ENCODE results near the gene MAST4. TPM values are rescaled to one million over a fixed set of nuclear protein-coding genes. Genes with fewer than 3 reads are reported as not detected.

MAST4 gene
- total and polyA plus RNA-seq, 4 donors: 3.7 to 9.5 (median 6.5) TPM

GRCh38 chr5:66909364-66909763 lies 313.2 kb downstream of the MAST4 start:
- H3K27me3 ChIP-seq (ENCODE audit: control insufficient read depth in 4 of 4, insufficient read depth in 4 of 4, low read length in 3 of 4): no peaks in the 10 kb centered on the region
- WGBS: 81% methylated on average over 3 of the region's 3 CpGs
- H3K27ac ChIP-seq (ENCODE audit: low read depth in 1 of 2, low read length in 2 of 2): no peak overlapping the region
- DNase-seq (ENCODE audit: low spot score): no peak
- TF ChIP-seq ZBTB33 (IDR thresholded peaks at IDR 0.05): no peak
- TF ChIP-seq, protein P1, sequence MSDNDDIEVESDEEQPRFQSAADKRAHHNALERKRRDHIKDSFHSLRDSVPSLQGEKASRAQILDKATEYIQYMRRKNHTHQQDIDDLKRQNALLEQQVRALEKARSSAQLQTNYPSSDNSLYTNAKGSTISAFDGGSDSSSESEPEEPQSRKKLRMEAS (IDR thresholded peaks at IDR 0.05): no peak
- no peak for TF ChIP-seq HNF4A (conservative IDR thresholded peaks at IDR 0.05)
- TF ChIP-seq FOXA1 (IDR thresholded peaks at IDR 0.05): no peak
- TF ChIP-seq CTCF (IDR thresholded peaks at IDR 0.05; ENCODE audit: low read depth, low read length, missing input control): no peak
- TF ChIP-seq TAF1 (conservative IDR thresholded peaks at IDR 0.05): no peak
- TF ChIP-seq RXRA (IDR thresholded peaks at IDR 0.05): no peak
- TF ChIP-seq YY1 (IDR thresholded peaks at IDR 0.05): no peak
- TF ChIP-seq GABPA (IDR thresholded peaks at IDR 0.05 in 1 of 2, conservative IDR thresholded peaks at IDR 0.05 in 1 of 2): no peak
- H3K36me3 ChIP-seq (ENCODE audit: control insufficient read depth in 4 of 4, insufficient read depth in 3 of 4, low read depth in 1 of 4, low read length in 3 of 4): no peaks in the 10 kb centered on the region
- H3K4me1 ChIP-seq (ENCODE audit: control insufficient read depth in 4 of 4, insufficient read depth in 4 of 4, low read length in 3 of 4): no peaks in the 10 kb centered on the region
- no peaks in the 10 kb centered on the region for H3K9me3 ChIP-seq (ENCODE audit: control insufficient read depth in 4 of 4, low read length in 3 of 4)
- H3K4me3 ChIP-seq (ENCODE audit: low read depth in 1 of 3, low read length in 3 of 3): no peak overlapping the region
- H3K9ac ChIP-seq (ENCODE audit: low read depth in 1 of 2, low read length in 2 of 2): no peak overlapping the region

DNA sequence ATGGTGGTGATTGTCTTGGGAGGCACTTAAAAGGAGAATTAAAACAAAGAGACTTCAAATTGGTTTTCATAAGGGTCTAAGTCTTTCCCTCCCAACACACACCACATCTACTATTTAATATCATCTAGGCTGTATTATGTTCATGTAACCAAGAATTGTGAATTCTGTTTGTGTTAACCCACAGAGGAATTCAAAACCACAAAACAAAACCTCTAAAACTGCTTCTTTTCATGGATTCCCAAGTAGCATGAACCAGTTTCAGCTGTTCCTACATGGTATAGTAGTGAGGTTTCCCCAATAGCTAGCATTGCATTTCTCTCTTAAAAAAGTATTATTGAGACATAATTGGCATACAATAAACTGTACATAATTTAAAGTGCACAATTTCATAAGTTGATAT lies 316.6 kb downstream of the MAST4 start:
- no peaks in the 10 kb centered on the region for H3K4me1 ChIP-seq (ENCODE audit: control insufficient read depth in 4 of 4, insufficient read depth in 4 of 4, low read length in 3 of 4)
- no peaks in the 10 kb centered on the region for H3K36me3 ChIP-seq (ENCODE audit: control insufficient read depth in 4 of 4, insufficient read depth in 3 of 4, low read depth in 1 of 4, low read length in 3 of 4)
- H3K27me3 ChIP-seq (ENCODE audit: control insufficient read depth in 4 of 4, insufficient read depth in 4 of 4, low read length in 3 of 4): no peaks in the 10 kb centered on the region
- no peak for DNase-seq (ENCODE audit: low spot score)
- H3K27ac ChIP-seq (ENCODE audit: low read depth in 1 of 2, low read length in 2 of 2): no peak overlapping the region
- H3K9me3 ChIP-seq (ENCODE audit: control insufficient read depth in 4 of 4, low read length in 3 of 4): no peaks in the 10 kb centered on the region
- H3K9ac ChIP-seq (ENCODE audit: low read depth in 1 of 2, low read length in 2 of 2): no peak overlapping the region
- H3K4me3 ChIP-seq (ENCODE audit: low read depth in 1 of 3, low read length in 3 of 3): no peak overlapping the region
- TF ChIP-seq NR2F2 (IDR thresholded peaks at IDR 0.05) (no peak), CTCF (IDR thresholded peaks at IDR 0.05; ENCODE audit: low read depth, low read length, missing input control) (no peak), TAF1 (conservative IDR thresholded peaks at IDR 0.05) (no peak), GABPA (IDR thresholded peaks at IDR 0.05 in 1 of 2, conservative IDR thresholded peaks at IDR 0.05 in 1 of 2) (no peak), EGR1 (IDR thresholded peaks at IDR 0.05; ENCODE audit: low read depth in 2 of 2) (no peak), ZBTB33 (IDR thresholded peaks at IDR 0.05) (no peak), YY1 (IDR thresholded peaks at IDR 0.05) (no peak), RXRA (IDR thresholded peaks at IDR 0.05) (no peak)
- TF ChIP-seq, protein P1 (IDR thresholded peaks at IDR 0.05): no peak
- TF ChIP-seq, protein P2, sequence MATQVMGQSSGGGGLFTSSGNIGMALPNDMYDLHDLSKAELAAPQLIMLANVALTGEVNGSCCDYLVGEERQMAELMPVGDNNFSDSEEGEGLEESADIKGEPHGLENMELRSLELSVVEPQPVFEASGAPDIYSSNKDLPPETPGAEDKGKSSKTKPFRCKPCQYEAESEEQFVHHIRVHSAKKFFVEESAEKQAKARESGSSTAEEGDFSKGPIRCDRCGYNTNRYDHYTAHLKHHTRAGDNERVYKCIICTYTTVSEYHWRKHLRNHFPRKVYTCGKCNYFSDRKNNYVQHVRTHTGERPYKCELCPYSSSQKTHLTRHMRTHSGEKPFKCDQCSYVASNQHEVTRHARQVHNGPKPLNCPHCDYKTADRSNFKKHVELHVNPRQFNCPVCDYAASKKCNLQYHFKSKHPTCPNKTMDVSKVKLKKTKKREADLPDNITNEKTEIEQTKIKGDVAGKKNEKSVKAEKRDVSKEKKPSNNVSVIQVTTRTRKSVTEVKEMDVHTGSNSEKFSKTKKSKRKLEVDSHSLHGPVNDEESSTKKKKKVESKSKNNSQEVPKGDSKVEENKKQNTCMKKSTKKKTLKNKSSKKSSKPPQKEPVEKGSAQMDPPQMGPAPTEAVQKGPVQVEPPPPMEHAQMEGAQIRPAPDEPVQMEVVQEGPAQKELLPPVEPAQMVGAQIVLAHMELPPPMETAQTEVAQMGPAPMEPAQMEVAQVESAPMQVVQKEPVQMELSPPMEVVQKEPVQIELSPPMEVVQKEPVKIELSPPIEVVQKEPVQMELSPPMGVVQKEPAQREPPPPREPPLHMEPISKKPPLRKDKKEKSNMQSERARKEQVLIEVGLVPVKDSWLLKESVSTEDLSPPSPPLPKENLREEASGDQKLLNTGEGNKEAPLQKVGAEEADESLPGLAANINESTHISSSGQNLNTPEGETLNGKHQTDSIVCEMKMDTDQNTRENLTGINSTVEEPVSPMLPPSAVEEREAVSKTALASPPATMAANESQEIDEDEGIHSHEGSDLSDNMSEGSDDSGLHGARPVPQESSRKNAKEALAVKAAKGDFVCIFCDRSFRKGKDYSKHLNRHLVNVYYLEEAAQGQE (IDR thresholded peaks at IDR 0.05): no peak

Measured in liver (tissue), 9 donors.